Prostate gland (tissue), 2 donors: ENCODE data around the gene FKBP15. TPM values are rescaled to one million over a fixed set of nuclear protein-coding genes. Genes with fewer than 3 reads are reported as not detected.

ENCODE experiments used
- DNase-seq: peaks from one replicate; pipeline ENCODE4 v3.0.0-alpha.2; 2019; ENCODE audit warnings: low spot score
- H3K27ac ChIP-seq, 2 donors: fragments of 200-600 bp; sonication (generic); 2 replicates each; pipeline ENCODE4 v1.5.1; 2017 to 2019
- H3K27me3 ChIP-seq: fragments of 200-600 bp; sonication (generic); replicated peaks from 2 replicates; pipeline ENCODE4 v1.5.1; 2019; ENCODE audit not compliant: insufficient read depth
- H3K36me3 ChIP-seq, 2 donors: fragments of 200-600 bp; sonication (generic); 1 replicate in 1 of 2; 2 replicates in 1 of 2; pipeline versions ENCODE4 v1.5.1 to v1.8.1; 2017 to 2019
- H3K4me1 ChIP-seq: fragments of 200-600 bp; sonication (generic); replicated peaks from 2 replicates; pipeline ENCODE4 v1.5.1; 2019
- H3K4me3 ChIP-seq, 2 donors: fragments of 200-600 bp; sonication (generic); 2 replicates each; pipeline ENCODE4 v1.5.1; 2017 to 2019
- H3K9me3 ChIP-seq: fragments of 200-600 bp; sonication (generic); 2 replicates; pipeline ENCODE4 v1.5.1; 2017
- CTCF ChIP-seq, 4 experiments: fragments of 200-600 bp in 2 of 4; fragments of 450-650 bp in 2 of 4; sonication (generic) in 2 of 4; IDR thresholded peaks; 1 replicate in 3 of 4; 2 replicates in 1 of 4; pipeline ENCODE4 v1.5.1; 2016 to 2019; ENCODE audit warnings: antibody characterized with exemption in 4 of 4, mild to moderate bottlenecking in 2 of 4, moderate library complexity in 2 of 4
- POLR2A ChIP-seq: fragments of 450-650 bp; IDR thresholded peaks from one replicate; pipeline ENCODE4 v1.6.1; 2016; ENCODE audit warnings: antibody characterized with exemption, mild to moderate bottlenecking
- POLR2AphosphoS5 ChIP-seq: sonication (generic); formaldehyde crosslinking; IDR thresholded peaks from one replicate; pipeline ENCODE4 v1.6.1; 2017; ENCODE audit warnings: antibody characterized with exemption
- WGBS: methylation state at CpG from one replicate; pipeline ENCODE4 v1.1.5; 2018; 5-methylcytosine and 5-hydroxymethylcytosine counted together
- intact Hi-C: fragments of 100-400 bp; cut with DNase I; formaldehyde crosslinking; loops from one replicate; pipeline ENCODE4 v1.14.2; 2022
- total RNA-seq, 2 donors: library from RNA; depleted of rRNA; stranded (reverse); fragments of >200 nt; gene quantifications; one replicate each; pipeline ENCODE4 v1.1.0, GENCODE V29; 2016

Gene FKBP15
- total RNA-seq, 2 donors from 2014 or later, result 22.5 to 25.7 TPM

- no peaks in the 10 kb centered on the region for H3K36me3 ChIP-seq
- intact Hi-C loops, result no loop called here
- no peak for TF ChIP-seq POLR2AphosphoS5
- no peak for TF ChIP-seq CTCF (IDR thresholded peaks at IDR 0.05)
- TF ChIP-seq POLR2A, result no peak
- H3K4me3 ChIP-seq, result no peak overlapping the region
- no peaks in the 10 kb centered on the region for H3K27me3 ChIP-seq
- H3K27ac ChIP-seq, result no peak overlapping the region
- DNase-seq, result no peak
- no peaks in the 10 kb centered on the region for H3K9me3 ChIP-seq
- WGBS, result 93% methylated on average over 6 of the region's 6 CpGs
- H3K4me1 ChIP-seq, result no peaks in the 10 kb centered on the region
Measured at GRCh38 chr9:113246928-113247327, 25.9 kb upstream of the FKBP15 start.

- no peak for DNase-seq
- intact Hi-C loops, result no loop called here
- WGBS, result 89% methylated on average over 4 of the region's 4 CpGs
- H3K4me3 ChIP-seq, result no peak overlapping the region
- H3K4me1 ChIP-seq, result no peaks in the 10 kb centered on the region
- TF ChIP-seq POLR2AphosphoS5 (no peak), CTCF (IDR thresholded peaks at IDR 0.05) (no peak)
- no peaks in the 10 kb centered on the region for H3K27me3 ChIP-seq
- no peaks in the 10 kb centered on the region for H3K36me3 ChIP-seq
- no peak overlapping the region for H3K27ac ChIP-seq
- H3K9me3 ChIP-seq, result no peaks in the 10 kb centered on the region
Measured at GRCh38 chr9:113245894-113246293, 24.8 kb upstream of the FKBP15 start.

GRCh38 chr9:113244556-113244955, 23.5 kb upstream of the FKBP15 start:
- Histone ChIP-seq H3K36me3 (no peaks in the 10 kb centered on the region), H3K4me3 (no peak overlapping the region), H3K9me3 (no peaks in the 10 kb centered on the region), H3K27ac (no peak overlapping the region), H3K27me3 (no peaks in the 10 kb centered on the region), H3K4me1 (no peaks in the 10 kb centered on the region)
- WGBS, result 45% methylated on average over 2 of the region's 2 CpGs
- TF ChIP-seq POLR2AphosphoS5 (no peak), CTCF (IDR thresholded peaks at IDR 0.05) (no peak), POLR2A (no peak)
- intact Hi-C loops, result no loop called here
- no peak for DNase-seq

GRCh38 chr9:113241161-113241560, 20.1 kb upstream of the FKBP15 start:
- WGBS, result 65% methylated on average over 2 of the region's 2 CpGs
- H3K36me3 ChIP-seq, result no peaks in the 10 kb centered on the region
- no peaks in the 10 kb centered on the region for H3K4me1 ChIP-seq
- no peaks in the 10 kb centered on the region for H3K27me3 ChIP-seq
- no peak overlapping the region for H3K27ac ChIP-seq
- TF ChIP-seq POLR2A (no peak), CTCF (IDR thresholded peaks at IDR 0.05) (no peak), POLR2AphosphoS5 (no peak)
- intact Hi-C loops, result no loop called here
- no peaks in the 10 kb centered on the region for H3K9me3 ChIP-seq
- no peak overlapping the region for H3K4me3 ChIP-seq
- no peak for DNase-seq

GRCh38 chr9:113238859-113239232, 17.8 kb upstream of the FKBP15 start:
- no peak overlapping the region for H3K27ac ChIP-seq
- H3K4me3 ChIP-seq, result no peak overlapping the region
- intact Hi-C loops, result no loop called here
- no peak for DNase-seq
- TF ChIP-seq POLR2A (no peak), CTCF (IDR thresholded peaks at IDR 0.05) (no peak), POLR2AphosphoS5 (no peak)
- H3K36me3 ChIP-seq, result no peaks in the 10 kb centered on the region
- H3K9me3 ChIP-seq, result no peaks in the 10 kb centered on the region
- H3K4me1 ChIP-seq, result no peaks in the 10 kb centered on the region
- H3K27me3 ChIP-seq, result no peaks in the 10 kb centered on the region
- WGBS, result 73% methylated on average over 4 of the region's 4 CpGs
